C4-2B (cell line): ENCODE data around the gene SHE.

Experiments used
- ZFX ChIP-seq: fragments of 450-650 bp; IDR thresholded peaks from 2 replicates; pipeline ENCODE4 v1.6.1; 2017
- TF ChIP-seq, protein P1 (sequence below): fragments of 450-650 bp; conservative IDR thresholded peaks from 2 replicates; pipeline ENCODE4 v1.5.1; 2017; ENCODE audit warnings: mild to moderate bottlenecking

DNA sequence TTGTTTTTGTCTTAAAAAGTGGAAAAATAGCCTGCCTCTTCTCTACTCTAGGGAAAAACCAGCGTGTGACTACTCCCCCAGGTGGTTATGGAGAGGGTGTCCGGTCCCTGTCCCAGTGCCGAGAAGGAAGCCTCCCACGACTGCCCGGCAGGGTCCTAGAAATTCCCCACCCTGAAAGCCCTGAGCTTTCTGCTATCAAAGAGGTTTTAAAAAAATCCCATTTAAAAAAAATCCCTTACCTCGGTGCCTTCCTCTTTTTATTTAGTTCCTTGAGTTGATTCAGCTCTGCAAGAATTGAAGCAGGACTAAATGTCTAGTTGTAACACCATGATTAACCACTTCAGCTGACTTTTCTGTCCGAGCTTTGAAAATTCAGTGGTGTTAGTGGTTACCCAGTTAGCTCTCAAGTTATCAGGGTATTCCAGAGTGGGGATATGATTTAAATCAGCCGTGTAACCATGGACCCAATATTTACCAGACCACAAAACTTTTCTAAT lies 35.2 kb downstream of the SHE start:
- TF ChIP-seq, protein P1, sequence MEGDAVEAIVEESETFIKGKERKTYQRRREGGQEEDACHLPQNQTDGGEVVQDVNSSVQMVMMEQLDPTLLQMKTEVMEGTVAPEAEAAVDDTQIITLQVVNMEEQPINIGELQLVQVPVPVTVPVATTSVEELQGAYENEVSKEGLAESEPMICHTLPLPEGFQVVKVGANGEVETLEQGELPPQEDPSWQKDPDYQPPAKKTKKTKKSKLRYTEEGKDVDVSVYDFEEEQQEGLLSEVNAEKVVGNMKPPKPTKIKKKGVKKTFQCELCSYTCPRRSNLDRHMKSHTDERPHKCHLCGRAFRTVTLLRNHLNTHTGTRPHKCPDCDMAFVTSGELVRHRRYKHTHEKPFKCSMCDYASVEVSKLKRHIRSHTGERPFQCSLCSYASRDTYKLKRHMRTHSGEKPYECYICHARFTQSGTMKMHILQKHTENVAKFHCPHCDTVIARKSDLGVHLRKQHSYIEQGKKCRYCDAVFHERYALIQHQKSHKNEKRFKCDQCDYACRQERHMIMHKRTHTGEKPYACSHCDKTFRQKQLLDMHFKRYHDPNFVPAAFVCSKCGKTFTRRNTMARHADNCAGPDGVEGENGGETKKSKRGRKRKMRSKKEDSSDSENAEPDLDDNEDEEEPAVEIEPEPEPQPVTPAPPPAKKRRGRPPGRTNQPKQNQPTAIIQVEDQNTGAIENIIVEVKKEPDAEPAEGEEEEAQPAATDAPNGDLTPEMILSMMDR: no peak
- TF ChIP-seq ZFX: no peak
